Measurements from ENCODE around the gene HEMGN. TPM values are rescaled to one million over a fixed set of nuclear protein-coding genes. Genes with fewer than 3 reads are reported as not detected.
"Not testable (repeated sequence)": the region's sequence is repeated elsewhere in the genome, so short reads cannot be mapped to it uniquely, and the experiment has no call there.

The HEMGN gene
- total and polyA plus RNA-seq, 2 experiments from 2014 or later, result not detected

DNA sequence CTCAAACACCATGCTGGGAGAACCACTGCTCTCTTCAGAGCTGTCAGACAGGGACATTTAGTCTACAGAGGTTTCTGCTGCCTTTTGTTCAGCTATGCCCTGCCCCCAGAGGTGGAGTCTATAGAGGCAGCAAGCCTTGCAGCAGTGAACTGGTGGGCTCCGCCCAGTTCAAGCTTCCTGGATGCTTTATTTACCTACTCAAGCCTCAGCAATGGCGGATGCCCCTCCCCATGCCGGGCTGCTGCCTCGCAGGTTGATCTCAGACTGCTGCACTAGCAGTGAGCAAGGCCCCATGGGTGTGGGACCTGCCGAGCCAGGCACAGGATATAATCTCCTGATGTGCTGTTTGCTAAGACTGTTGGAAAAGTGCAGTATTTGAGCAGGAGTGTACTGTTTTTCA lies 12.9 kb upstream of the HEMGN start:
- not testable (repeated sequence) for H3K9me2 ChIP-seq (ENCODE audit: insufficient read depth); ATAC-seq; H3K27ac Mint-ChIP-seq; H3K36me3 Mint-ChIP-seq (ENCODE audit: low read depth); H3K79me2 ChIP-seq (replicated peaks; ENCODE audit: insufficient read depth); DNase-seq (ENCODE audit: low spot score); H3K4me3 ChIP-seq; H3K4me1 ChIP-seq (ENCODE audit: insufficient read depth); H3K4me2 ChIP-seq; H4K20me1 ChIP-seq (replicated peaks; ENCODE audit: insufficient read depth); H3K36me3 ChIP-seq (ENCODE audit: insufficient read depth); H3K4me1 Mint-ChIP-seq; H3K27ac ChIP-seq (ENCODE audit: low read depth); H2AFZ ChIP-seq; H3K4me3 Mint-ChIP-seq; H3F3A ChIP-seq (replicated peaks; ENCODE audit: low read depth)
- H3K27me3 Mint-ChIP-seq (ENCODE audit: insufficient read depth, low read depth, poor library complexity), result peaks cover 10% of the 10 kb centered on the region
- H3K27me3 ChIP-seq (ENCODE audit: insufficient read depth), result peaks cover 10% of the 10 kb centered on the region; the same call in 1 of the 2 replicates
- H3K9me3 Mint-ChIP-seq, result peaks cover 14% of the 10 kb centered on the region

DNA sequence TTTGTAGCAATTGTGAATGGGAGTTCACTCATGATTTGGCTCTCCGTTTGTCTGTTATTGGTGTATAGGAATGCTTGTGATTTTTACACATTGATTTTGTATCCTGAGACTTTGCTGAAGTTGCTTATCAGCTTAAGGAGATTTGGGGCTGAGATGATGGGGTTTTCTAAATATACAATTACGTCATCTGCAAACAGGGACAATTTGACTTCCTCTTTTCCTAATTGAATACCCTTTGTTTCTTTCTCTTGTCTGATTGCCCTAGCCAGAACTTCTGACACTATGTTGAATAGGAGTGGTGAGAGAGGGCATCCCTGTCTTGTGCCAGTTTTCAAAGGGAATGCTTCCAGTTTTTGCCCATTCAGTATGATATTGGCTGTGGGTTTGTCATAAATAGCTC lies 9.1 kb upstream of the HEMGN start:
- H3K4me1 Mint-ChIP-seq; H3F3A ChIP-seq (replicated peaks; ENCODE audit: low read depth); H2AFZ ChIP-seq; H3K4me3 Mint-ChIP-seq; H3K27ac Mint-ChIP-seq; DNase-seq (ENCODE audit: low spot score); H4K20me1 ChIP-seq (replicated peaks; ENCODE audit: insufficient read depth); H3K4me1 ChIP-seq (ENCODE audit: insufficient read depth); H3K9me2 ChIP-seq (ENCODE audit: insufficient read depth); H3K79me2 ChIP-seq (replicated peaks; ENCODE audit: insufficient read depth); H3K36me3 Mint-ChIP-seq (ENCODE audit: low read depth); H3K27me3 Mint-ChIP-seq (ENCODE audit: insufficient read depth, low read depth, poor library complexity); H3K4me2 ChIP-seq; H3K36me3 ChIP-seq (ENCODE audit: insufficient read depth); H3K4me3 ChIP-seq; ATAC-seq; H3K27ac ChIP-seq (ENCODE audit: low read depth): not testable (repeated sequence)
- H3K27me3 ChIP-seq (ENCODE audit: insufficient read depth), result peaks cover 39% of the 10 kb centered on the region; the same call in 1 of the 2 replicates
- H3K9me3 Mint-ChIP-seq, result peaks cover 14% of the 10 kb centered on the region

DNA sequence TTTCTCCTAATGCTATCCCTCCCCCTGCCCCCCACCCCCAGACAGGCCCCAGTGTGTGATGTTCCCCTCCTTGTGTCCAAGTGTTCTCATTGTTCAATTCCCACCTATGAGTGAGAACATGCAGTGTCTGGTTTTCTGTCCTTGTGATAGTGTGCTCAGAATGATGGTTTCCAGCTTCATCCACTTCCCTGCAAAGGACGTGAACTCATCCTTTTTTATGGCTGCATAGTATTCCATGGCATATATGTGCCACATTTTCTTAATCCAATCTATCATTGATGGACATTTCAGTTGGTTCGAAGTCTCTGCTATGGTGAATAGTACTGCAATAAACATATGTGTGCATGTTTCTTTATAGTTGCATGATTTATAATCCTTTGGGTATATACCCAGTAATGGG lies 7.5 kb upstream of the HEMGN start:
- not testable (repeated sequence) for H3K36me3 Mint-ChIP-seq (ENCODE audit: low read depth); H3K79me2 ChIP-seq (replicated peaks; ENCODE audit: insufficient read depth); H3K4me2 ChIP-seq; H3K4me1 ChIP-seq (ENCODE audit: insufficient read depth); H3F3A ChIP-seq (replicated peaks; ENCODE audit: low read depth); H3K4me3 Mint-ChIP-seq; H3K9me3 Mint-ChIP-seq; H3K27ac Mint-ChIP-seq; H4K20me1 ChIP-seq (replicated peaks; ENCODE audit: insufficient read depth); ATAC-seq; H3K36me3 ChIP-seq (ENCODE audit: insufficient read depth); H3K27ac ChIP-seq (ENCODE audit: low read depth); H2AFZ ChIP-seq; DNase-seq (ENCODE audit: low spot score); H3K4me3 ChIP-seq; H3K9me2 ChIP-seq (ENCODE audit: insufficient read depth); H3K4me1 Mint-ChIP-seq
- H3K27me3 ChIP-seq (ENCODE audit: insufficient read depth), result peaks cover 55% of the 10 kb centered on the region
- H3K27me3 Mint-ChIP-seq (ENCODE audit: insufficient read depth, low read depth, poor library complexity), result peaks cover 11% of the 10 kb centered on the region

DNA sequence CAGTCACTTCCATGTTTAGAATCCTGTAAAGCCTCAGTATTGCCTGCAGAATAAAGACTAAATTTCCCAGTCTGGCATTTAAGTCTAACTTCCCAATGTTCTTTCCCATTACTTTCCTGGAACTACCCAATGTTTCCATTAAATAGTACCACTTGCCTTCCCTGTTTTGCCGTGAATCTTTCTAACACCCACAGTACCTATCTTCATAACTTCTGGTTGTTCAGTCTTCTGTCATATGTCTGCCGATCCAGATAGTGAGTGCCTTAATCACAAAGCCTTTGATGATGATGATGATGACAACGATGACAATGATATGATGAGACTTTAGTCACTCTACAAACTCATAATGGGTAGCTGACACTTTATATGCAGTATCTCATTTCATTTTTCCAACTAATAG lies 6.6 kb upstream of the HEMGN start:
- no peaks in the 10 kb centered on the region for H3K4me1 Mint-ChIP-seq
- H4K20me1 ChIP-seq (replicated peaks; ENCODE audit: insufficient read depth), result 0 out of 2 replicates have a peak, but pooled peaks cover 7% of the 10 kb centered on the region
- H3K27ac ChIP-seq (ENCODE audit: low read depth), result no peak overlapping the region
- H3K79me2 ChIP-seq (replicated peaks; ENCODE audit: insufficient read depth), result no peaks in the 10 kb centered on the region
- DNase-seq (ENCODE audit: low spot score) (no peak), ATAC-seq (no peak)
- H3K27me3 Mint-ChIP-seq (ENCODE audit: insufficient read depth, low read depth, poor library complexity), result peaks cover 11% of the 10 kb centered on the region
- H3K9me3 Mint-ChIP-seq, result no peaks in the 10 kb centered on the region
- no peak overlapping the region for H3K4me3 ChIP-seq
- no peaks in the 10 kb centered on the region for H3K36me3 Mint-ChIP-seq (ENCODE audit: low read depth)
- H3K27me3 ChIP-seq (ENCODE audit: insufficient read depth), result peaks cover 58% of the 10 kb centered on the region
- no peak overlapping the region for H2AFZ ChIP-seq
- H3K4me3 Mint-ChIP-seq, result no peak overlapping the region
- H3K9me2 ChIP-seq (ENCODE audit: insufficient read depth), result no peaks in the 10 kb centered on the region
- no peaks in the 10 kb centered on the region for H3K36me3 ChIP-seq (ENCODE audit: insufficient read depth)
- H3K27ac Mint-ChIP-seq, result no peak overlapping the region
- no peak overlapping the region for H3K4me2 ChIP-seq
- no peaks in the 10 kb centered on the region for H3F3A ChIP-seq (replicated peaks; ENCODE audit: low read depth)
- no peaks in the 10 kb centered on the region for H3K4me1 ChIP-seq (ENCODE audit: insufficient read depth)
- TF ChIP-seq, protein P1, sequence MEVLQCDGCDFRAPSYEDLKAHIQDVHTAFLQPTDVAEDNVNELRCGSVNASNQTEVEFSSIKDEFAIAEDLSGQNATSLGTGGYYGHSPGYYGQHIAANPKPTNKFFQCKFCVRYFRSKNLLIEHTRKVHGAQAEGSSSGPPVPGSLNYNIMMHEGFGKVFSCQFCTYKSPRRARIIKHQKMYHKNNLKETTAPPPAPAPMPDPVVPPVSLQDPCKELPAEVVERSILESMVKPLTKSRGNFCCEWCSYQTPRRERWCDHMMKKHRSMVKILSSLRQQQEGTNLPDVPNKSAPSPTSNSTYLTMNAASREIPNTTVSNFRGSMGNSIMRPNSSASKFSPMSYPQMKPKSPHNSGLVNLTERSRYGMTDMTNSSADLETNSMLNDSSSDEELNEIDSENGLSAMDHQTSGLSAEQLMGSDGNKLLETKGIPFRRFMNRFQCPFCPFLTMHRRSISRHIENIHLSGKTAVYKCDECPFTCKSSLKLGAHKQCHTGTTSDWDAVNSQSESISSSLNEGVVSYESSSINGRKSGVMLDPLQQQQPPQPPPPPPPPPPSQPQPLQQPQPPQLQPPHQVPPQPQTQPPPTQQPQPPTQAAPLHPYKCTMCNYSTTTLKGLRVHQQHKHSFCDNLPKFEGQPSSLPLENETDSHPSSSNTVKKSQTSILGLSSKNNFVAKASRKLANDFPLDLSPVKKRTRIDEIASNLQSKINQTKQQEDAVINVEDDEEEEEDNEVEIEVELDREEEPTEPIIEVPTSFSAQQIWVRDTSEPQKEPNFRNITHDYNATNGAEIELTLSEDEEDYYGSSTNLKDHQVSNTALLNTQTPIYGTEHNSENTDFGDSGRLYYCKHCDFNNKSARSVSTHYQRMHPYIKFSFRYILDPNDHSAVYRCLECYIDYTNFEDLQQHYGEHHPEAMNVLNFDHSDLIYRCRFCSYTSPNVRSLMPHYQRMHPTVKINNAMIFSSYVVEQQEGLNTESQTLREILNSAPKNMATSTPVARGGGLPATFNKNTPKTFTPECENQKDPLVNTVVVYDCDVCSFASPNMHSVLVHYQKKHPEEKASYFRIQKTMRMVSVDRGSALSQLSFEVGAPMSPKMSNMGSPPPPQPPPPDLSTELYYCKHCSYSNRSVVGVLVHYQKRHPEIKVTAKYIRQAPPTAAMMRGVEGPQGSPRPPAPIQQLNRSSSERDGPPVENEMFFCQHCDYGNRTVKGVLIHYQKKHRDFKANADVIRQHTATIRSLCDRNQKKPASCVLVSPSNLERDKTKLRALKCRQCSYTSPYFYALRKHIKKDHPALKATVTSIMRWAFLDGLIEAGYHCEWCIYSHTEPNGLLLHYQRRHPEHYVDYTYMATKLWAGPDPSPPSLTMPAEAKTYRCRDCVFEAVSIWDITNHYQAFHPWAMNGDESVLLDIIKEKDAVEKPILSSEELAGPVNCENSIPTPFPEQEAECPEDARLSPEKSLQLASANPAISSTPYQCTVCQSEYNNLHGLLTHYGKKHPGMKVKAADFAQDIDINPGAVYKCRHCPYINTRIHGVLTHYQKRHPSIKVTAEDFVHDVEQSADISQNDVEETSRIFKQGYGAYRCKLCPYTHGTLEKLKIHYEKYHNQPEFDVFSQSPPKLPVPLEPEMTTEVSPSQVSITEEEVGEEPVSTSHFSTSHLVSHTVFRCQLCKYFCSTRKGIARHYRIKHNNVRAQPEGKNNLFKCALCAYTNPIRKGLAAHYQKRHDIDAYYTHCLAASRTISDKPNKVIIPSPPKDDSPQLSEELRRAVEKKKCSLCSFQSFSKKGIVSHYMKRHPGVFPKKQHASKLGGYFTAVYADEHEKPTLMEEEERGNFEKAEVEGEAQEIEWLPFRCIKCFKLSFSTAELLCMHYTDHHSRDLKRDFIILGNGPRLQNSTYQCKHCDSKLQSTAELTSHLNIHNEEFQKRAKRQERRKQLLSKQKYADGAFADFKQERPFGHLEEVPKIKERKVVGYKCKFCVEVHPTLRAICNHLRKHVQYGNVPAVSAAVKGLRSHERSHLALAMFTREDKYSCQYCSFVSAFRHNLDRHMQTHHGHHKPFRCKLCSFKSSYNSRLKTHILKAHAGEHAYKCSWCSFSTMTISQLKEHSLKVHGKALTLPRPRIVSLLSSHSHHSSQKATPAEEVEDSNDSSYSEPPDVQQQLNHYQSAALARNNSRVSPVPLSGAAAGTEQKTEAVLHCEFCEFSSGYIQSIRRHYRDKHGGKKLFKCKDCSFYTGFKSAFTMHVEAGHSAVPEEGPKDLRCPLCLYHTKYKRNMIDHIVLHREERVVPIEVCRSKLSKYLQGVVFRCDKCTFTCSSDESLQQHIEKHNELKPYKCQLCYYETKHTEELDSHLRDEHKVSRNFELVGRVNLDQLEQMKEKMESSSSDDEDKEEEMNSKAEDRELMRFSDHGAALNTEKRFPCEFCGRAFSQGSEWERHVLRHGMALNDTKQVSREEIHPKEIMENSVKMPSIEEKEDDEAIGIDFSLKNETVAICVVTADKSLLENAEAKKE (CRISPR knock-in tag; IDR thresholded peaks at IDR 0.05), result no peak
- no peak for TF ChIP-seq NANOG (IDR thresholded peaks at IDR 0.05; ENCODE audit: borderline replicate concordance)
